HepG2 (cell line): ENCODE results near the gene PLP1. TPM values are rescaled to one million over a fixed set of nuclear protein-coding genes. Genes with fewer than 3 reads are reported as not detected.

Source experiments
- ATAC-seq: fragments of 200-7000 bp; cut with Tn5 transposase; 3 replicates; pipeline ENCODE4 v1.9.1; 2020; ENCODE audit warnings: mild to moderate bottlenecking, moderate library complexity
- BruUV-seq: library from RNA; stranded (reverse); fragments of 400-500 nt; replicated peaks from 2 replicates; lab custom pipeline; 2021; lab: Mats Ljungman, UMichigan
- CTCF ChIA-PET: fragments of 300-600 bp; formaldehyde crosslinking; extraction: SDS; loops from one replicate; lab custom pipeline; 2021; ENCODE audit warnings: low total read pairs, inconsistent platforms, low intra/inter-chr PET ratio; lab: Yijun Ruan, JAX
- POLR2A ChIA-PET: fragments of 350-600 bp; sonication (Branson Sonifier 250); formaldehyde crosslinking; loops from one replicate; lab custom pipeline; 2020; ENCODE audit warnings: antibody characterized with exemption, inconsistent platforms; lab: Yijun Ruan, JAX
- DNase-seq: peaks from one replicate; pipeline ENCODE4 v3.0.0-alpha.2; 2015; ENCODE audit warnings: low spot score
- FAIRE-seq: peaks from 3 replicates; lab custom pipeline; 2011; peaks lifted over from hg19 to GRCh38; lab: Jason Lieb, UNC
- H2AFZ ChIP-seq: one replicate; pipeline ENCODE4 v1.6.1; 2011; ENCODE audit warnings: low read length, inconsistent platforms
- H3K27ac ChIP-seq: fragments of 300-600 bp; 3 replicates; pipeline ENCODE4 v1.8.0; 2011; ENCODE audit warnings: mixed run types, mild to moderate bottlenecking, mixed read lengths, low read length, inconsistent platforms; ENCODE audit not compliant: insufficient read depth; ENCODE audit errors: extremely low read length
- H3K27me3 ChIP-seq, 2 experiments: fragments of 200-600 bp in 1 of 2; 2 replicates in 1 of 2; 3 replicates in 1 of 2; pipeline versions ENCODE4 v1.6.0 to v1.8.0; 2011; ENCODE audit warnings: low read length in 2 of 2, mild to moderate bottlenecking in 2 of 2, moderate library complexity in 2 of 2, inconsistent platforms in 1 of 2; ENCODE audit not compliant: insufficient read depth in 2 of 2, control insufficient read depth in 1 of 2
- H3K36me3 ChIP-seq, 2 experiments: fragments of 200-600 bp in 1 of 2; replicated peaks in 1 of 2; 2 replicates in 1 of 2; 3 replicates in 1 of 2; pipeline versions ENCODE4 v1.5.1 to v1.8.0; 2011; ENCODE audit warnings: low read length in 2 of 2, inconsistent platforms in 1 of 2; ENCODE audit not compliant: insufficient read depth in 2 of 2, control insufficient read depth in 1 of 2
- H3K4me1 ChIP-seq: 2 replicates; pipeline ENCODE4 v1.5.1; 2012; ENCODE audit warnings: low read length, inconsistent platforms; ENCODE audit not compliant: insufficient read depth
- H3K4me2 ChIP-seq: 2 replicates; pipeline ENCODE4 v1.6.0; 2011; ENCODE audit warnings: low read depth, low read length, inconsistent platforms
- H3K4me3 ChIP-seq, 3 experiments: fragments of 200-600 bp in 1 of 3; sonication (generic), shearing (Covaris generic) in 1 of 3; replicated peaks in 1 of 3; 2 replicates each; pipeline ENCODE4 v1.5.1; 2011 to 2016; ENCODE audit warnings: low read length in 3 of 3, inconsistent platforms in 2 of 3, low read depth in 2 of 3, mild to moderate bottlenecking in 2 of 3, control low read depth in 1 of 3, mixed read lengths in 1 of 3; ENCODE audit not compliant: insufficient read depth in 1 of 3
- H3K79me2 ChIP-seq: one replicate; pipeline ENCODE4 v1.6.1; 2011; ENCODE audit warnings: low read length, inconsistent platforms; ENCODE audit not compliant: insufficient read depth
- H3K9ac ChIP-seq: 2 replicates; pipeline ENCODE4 v1.6.0; 2011; ENCODE audit warnings: mild to moderate bottlenecking, low read depth, low read length, inconsistent platforms; ENCODE audit not compliant: insufficient read depth
- H3K9me3 ChIP-seq: 2 replicates; pipeline ENCODE4 v1.5.1; 2012; ENCODE audit warnings: mild to moderate bottlenecking, low read length
- H4K20me1 ChIP-seq: 2 replicates; pipeline ENCODE4 v1.6.0; 2011; ENCODE audit warnings: inconsistent platforms, mild to moderate bottlenecking, low read length, moderate library complexity; ENCODE audit not compliant: insufficient read depth
- FOXK2 ChIP-seq: fragments of 450-650 bp; IDR thresholded peaks from 2 replicates; pipeline ENCODE4 v1.6.1; 2016
- GZF1 ChIP-seq: sonication (generic); formaldehyde crosslinking; IDR thresholded peaks from 2 replicates; pipeline ENCODE4 v1.5.1; 2020; ENCODE audit warnings: mild to moderate bottlenecking, missing genetic modification reagents
- IKZF1 ChIP-seq: fragments of 450-650 bp; IDR thresholded peaks from 2 replicates; pipeline ENCODE4 v1.7.1; 2016
- KLF12 ChIP-seq: sonication (generic); formaldehyde crosslinking; IDR thresholded peaks from 2 replicates; pipeline ENCODE4 v1.4.0; 2020; ENCODE audit warnings: missing genetic modification reagents, borderline replicate concordance
- MAFG ChIP-seq: sonication (generic); formaldehyde crosslinking; IDR thresholded peaks from 2 replicates; pipeline ENCODE4 v1.5.1; 2020; ENCODE audit warnings: mild to moderate bottlenecking, missing genetic modification reagents
- NCOA2 ChIP-seq: sonication (generic); formaldehyde crosslinking; IDR thresholded peaks from 2 replicates; pipeline ENCODE4 v1.8.0; 2022; ENCODE audit warnings: inconsistent platforms
- NFKB2 ChIP-seq: sonication (generic); formaldehyde crosslinking; IDR thresholded peaks from 2 replicates; pipeline ENCODE4 v1.4.0; 2020; ENCODE audit warnings: missing genetic modification reagents, borderline replicate concordance
- NFYB ChIP-seq: sonication (generic); formaldehyde crosslinking; IDR thresholded peaks from 2 replicates; pipeline ENCODE4 v1.4.0; 2020; ENCODE audit warnings: missing genetic modification reagents
- PCBP1 ChIP-seq: fragments of 200-400 bp; formaldehyde crosslinking; IDR thresholded peaks from 2 replicates; pipeline ENCODE4 v1.6.1; 2017; ENCODE audit warnings: mild to moderate bottlenecking, low read depth, low read length, borderline replicate concordance
- SALL2 ChIP-seq: sonication (generic); formaldehyde crosslinking; IDR thresholded peaks from 2 replicates; pipeline ENCODE4 v1.8.1; 2023; ENCODE audit warnings: mild to moderate bottlenecking, missing genetic modification reagents, inconsistent platforms
- SIX1 ChIP-seq: sonication (generic); formaldehyde crosslinking; IDR thresholded peaks from 2 replicates; pipeline ENCODE4 v1.4.0; 2020; ENCODE audit warnings: missing genetic modification reagents, borderline replicate concordance
- XRCC5 ChIP-seq: fragments of 200-400 bp; formaldehyde crosslinking; optimal IDR thresholded peaks from 2 replicates; pipeline ENCODE3; 2017; ENCODE audit warnings: mild to moderate bottlenecking, low read length
- ZBTB3 ChIP-seq: sonication (generic); formaldehyde crosslinking; IDR thresholded peaks from 2 replicates; pipeline ENCODE4 v1.4.0; 2020; ENCODE audit warnings: low read depth, mild to moderate bottlenecking, moderate library complexity, missing genetic modification reagents, borderline replicate concordance
- ZNF224 ChIP-seq: sonication (generic); formaldehyde crosslinking; IDR thresholded peaks from 2 replicates; pipeline ENCODE4 v1.5.0; 2020; ENCODE audit warnings: mild to moderate bottlenecking, missing genetic modification reagents
- ZNF773 ChIP-seq: sonication (generic); formaldehyde crosslinking; IDR thresholded peaks from 2 replicates; pipeline ENCODE4 v1.4.0; 2020; ENCODE audit warnings: missing genetic modification reagents, borderline replicate concordance
- in situ Hi-C: cut with HindIII; loops from 2 replicates; pipeline ENCODE4 v1.10.0; 2017; ENCODE audit warnings: low pct_unique_long_range_greater_than_20kb; ENCODE audit not compliant: extremely low pct_ligation_motif_present
- intact Hi-C: fragments of 100-400 bp; cut with micrococcal nuclease; formaldehyde crosslinking; loops from one replicate; pipeline ENCODE4 v1.10.0; 2022; ENCODE audit not compliant: unreplicated experiment
- polyA plus RNA-seq, 8 experiments: library from polyadenylated mRNA; depleted of rRNA in 3 of 8; stranded (reverse) in 7 of 8; unstranded in 1 of 8; fragments of >200 nt; fragmentation: Illumina TruSeq in 4 of 8; extraction: Trizol in 4 of 8; gene quantifications; 2 replicates each; pipeline versions ENCODE4 v1.2.1 to v1.2.3, GENCODE V29; 2011 to 2016; ENCODE audit warnings: low read depth in 4 of 8, missing spikeins in 1 of 8, mixed read lengths in 1 of 8; ENCODE audit not compliant: insufficient read depth in 1 of 8
- total RNA-seq, 5 experiments: library from RNA; depleted of rRNA; stranded (reverse); fragments of >200 nt; fragmentation: Illumina TruSeq; extraction: Trizol; gene quantifications; 2 replicates each; pipeline ENCODE4 v1.2.3, GENCODE V29; 2016; ENCODE audit warnings: low read depth in 1 of 5

Gene PLP1
- total and polyA plus RNA-seq, 2 of the 13 experiments (the other 11 are each of a cell fraction or from before 2014, with no cell fraction given): 0.15 to 0.27 TPM

- Histone ChIP-seq H3K36me3 (no peaks in the 10 kb centered on the region), H3K4me2 (no peak overlapping the region), H3K9me3 (no peaks in the 10 kb centered on the region), H3K27ac (no peak overlapping the region), H3K4me3 (no peak overlapping the region), H4K20me1 (no peaks in the 10 kb centered on the region), H3K27me3 (peaks cover 1 to 3% of the 10 kb centered on the region in 2 experiments; a peak in 1 of 5 replicates), H2AFZ (no peak overlapping the region)
- intact Hi-C loops: no loop called here
- FAIRE-seq (no peak), DNase-seq (no peak)
- no TSS peak for BruUV-seq
- ChIA-PET POLR2A (no interaction called here), CTCF (no interaction called here)
- TF ChIP-seq SIX1 (CRISPR knock-in tag) (no peak), ZBTB3 (CRISPR knock-in tag) (no peak), NCOA2 (no peak), XRCC5 (no peak), SALL2 (CRISPR knock-in tag) (no peak), KLF12 (CRISPR knock-in tag) (no peak), GZF1 (CRISPR knock-in tag) (no peak), PCBP1 (no peak), ZNF773 (CRISPR knock-in tag) (no peak), ZNF224 (CRISPR knock-in tag) (no peak), FOXK2 (no peak), NFKB2 (CRISPR knock-in tag) (no peak), IKZF1 (no peak), NFYB (CRISPR knock-in tag) (no peak), MAFG (CRISPR knock-in tag) (no peak)
- TF ChIP-seq, all 625 proteins: peak for 0
- Histone ChIP-seq H3K4me1 (no peaks in the 10 kb centered on the region), H3K79me2 (no peaks in the 10 kb centered on the region), H3K9ac (no peak overlapping the region)
- no peak for ATAC-seq
- in situ Hi-C loops: no loop called here
Measured at GRCh38 chrX:103789004-103789403, 12.4 kb downstream of the PLP1 start.
